ENCODE measurements around the gene SLC43A2. TPM values are rescaled to one million over a fixed set of nuclear protein-coding genes. Genes with fewer than 3 reads are reported as not detected.
A peak's percentile ranks its signal among the peaks of the same experiment; 100 is the strongest.

SLC43A2 gene
- total and polyA plus RNA-seq, 2 donors (not counting 3 experiments of a cell fraction or from before 2014, with no cell fraction given), result 41.7 to 52.0 TPM

GRCh38 chr17:1539811-1540210 is 88.8 kb downstream of the SLC43A2 start:
- no peak for DNase-seq (ENCODE audit: low read depth, low spot score)
- ChIA-PET POLR2A (no interaction called here), CTCF (no interaction called here)
- Histone ChIP-seq H3K9me3 (replicated peaks; ENCODE audit: control insufficient read depth, insufficient read depth, low read length) (no peaks in the 10 kb centered on the region), H3K27me3 (ENCODE audit: control insufficient read depth in 2 of 2, insufficient read depth in 2 of 2, low read length in 2 of 2) (no peaks in the 10 kb centered on the region), H3K27ac (ENCODE audit: insufficient read depth, low read depth, low read length) (no peak overlapping the region), H3K79me2 (ENCODE audit: control insufficient read depth, insufficient read depth, low read length) (no peaks in the 10 kb centered on the region), H2AFZ (ENCODE audit: low read depth, low read length) (no peak overlapping the region), H3K36me3 (ENCODE audit: control insufficient read depth in 2 of 2, extremely low read depth in 1 of 2, insufficient read depth in 2 of 2, low read length in 2 of 2) (peaks cover 6 to 33% of the 10 kb centered on the region in 2 experiments), H3K4me3 (replicated peaks in 1 of 3; ENCODE audit: insufficient read depth in 1 of 3, low read depth in 1 of 3, low read length in 3 of 3) (no peak overlapping the region), H3K9me1 (replicated peaks; ENCODE audit: control insufficient read depth, extremely low read depth, insufficient read depth, low read length) (no peaks in the 10 kb centered on the region), H4K20me1 (replicated peaks; ENCODE audit: control insufficient read depth, extremely low read depth, insufficient read depth, low read length) (no peaks in the 10 kb centered on the region), H3K9ac (replicated peaks; ENCODE audit: extremely low read depth, insufficient read depth, low read length) (no peak overlapping the region), H3K4me2 (ENCODE audit: insufficient read depth, low read length) (no peak overlapping the region), H3K4me1 (ENCODE audit: control insufficient read depth, extremely low read depth, insufficient read depth, low read length) (no peaks in the 10 kb centered on the region)
- FAIRE-seq, result peak; percentile 21
- dilution Hi-C loops (cut with MboI; ENCODE audit: extremely low pct_ligation_motif_present, low sequenced_read_pairs) (no loop called here), intact Hi-C loops (cut with micrococcal nuclease) (no loop called here)
- TF ChIP-seq, protein P1, sequence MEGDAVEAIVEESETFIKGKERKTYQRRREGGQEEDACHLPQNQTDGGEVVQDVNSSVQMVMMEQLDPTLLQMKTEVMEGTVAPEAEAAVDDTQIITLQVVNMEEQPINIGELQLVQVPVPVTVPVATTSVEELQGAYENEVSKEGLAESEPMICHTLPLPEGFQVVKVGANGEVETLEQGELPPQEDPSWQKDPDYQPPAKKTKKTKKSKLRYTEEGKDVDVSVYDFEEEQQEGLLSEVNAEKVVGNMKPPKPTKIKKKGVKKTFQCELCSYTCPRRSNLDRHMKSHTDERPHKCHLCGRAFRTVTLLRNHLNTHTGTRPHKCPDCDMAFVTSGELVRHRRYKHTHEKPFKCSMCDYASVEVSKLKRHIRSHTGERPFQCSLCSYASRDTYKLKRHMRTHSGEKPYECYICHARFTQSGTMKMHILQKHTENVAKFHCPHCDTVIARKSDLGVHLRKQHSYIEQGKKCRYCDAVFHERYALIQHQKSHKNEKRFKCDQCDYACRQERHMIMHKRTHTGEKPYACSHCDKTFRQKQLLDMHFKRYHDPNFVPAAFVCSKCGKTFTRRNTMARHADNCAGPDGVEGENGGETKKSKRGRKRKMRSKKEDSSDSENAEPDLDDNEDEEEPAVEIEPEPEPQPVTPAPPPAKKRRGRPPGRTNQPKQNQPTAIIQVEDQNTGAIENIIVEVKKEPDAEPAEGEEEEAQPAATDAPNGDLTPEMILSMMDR (IDR thresholded peaks at IDR 0.05; ENCODE audit: extremely low read depth in 1 of 2, insufficient read depth in 1 of 2, low read depth in 1 of 2, low read length in 2 of 2), result no peak
- no peak for TF ChIP-seq EZH2 (IDR thresholded peaks at IDR 0.05; ENCODE audit: borderline replicate concordance, low read depth, low read length, severe bottlenecking)
- TF ChIP-seq, protein P2, sequence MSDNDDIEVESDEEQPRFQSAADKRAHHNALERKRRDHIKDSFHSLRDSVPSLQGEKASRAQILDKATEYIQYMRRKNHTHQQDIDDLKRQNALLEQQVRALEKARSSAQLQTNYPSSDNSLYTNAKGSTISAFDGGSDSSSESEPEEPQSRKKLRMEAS (IDR thresholded peaks at IDR 0.05; ENCODE audit: insufficient read depth, insufficient read length), result no peak
- TF ChIP-seq JUN (IDR thresholded peaks at IDR 0.05; ENCODE audit: borderline replicate concordance, insufficient read depth, insufficient read length, low read depth), result no peak
- TF ChIP-seq POLR2A (IDR thresholded peaks at IDR 0.05; ENCODE audit: low read depth, low read length), result no peak
- no peak for TF ChIP-seq POLR2AphosphoS5 (IDR thresholded peaks at IDR 0.05; ENCODE audit: insufficient read depth, low read depth, low read length)
- no peak for TF ChIP-seq GATA2 (IDR thresholded peaks at IDR 0.05; ENCODE audit: insufficient read depth, insufficient read length, low read depth, low read length)
- no peak for TF ChIP-seq MYC (IDR thresholded peaks at IDR 0.05; ENCODE audit: low read depth, low read length)
- no peak for TF ChIP-seq FOS (IDR thresholded peaks at IDR 0.05; ENCODE audit: borderline replicate concordance, insufficient read depth, low read length)
- BruUV-seq (replicated peaks), result no TSS peak

Data from endothelial cell of umbilical vein (primary cell).